ENCODE measurements around the gene COX6A2. TPM values are rescaled to one million over a fixed set of nuclear protein-coding genes. Genes with fewer than 3 reads are reported as not detected.

The COX6A2 gene
- polyA plus RNA-seq, 1 donor from 2014 or later, result not detected

GRCh38 chr16:31410082-31410481, 18.1 kb downstream of the COX6A2 start:
- Histone ChIP-seq H3F3A (ENCODE audit: insufficient read depth, low read length, poor library complexity, severe bottlenecking) (no peaks in the 10 kb centered on the region), H3K4me3 (ENCODE audit: low read length) (no peak overlapping the region), H3K27ac (ENCODE audit: low read length) (no peak overlapping the region), H3K9me2 (ENCODE audit: insufficient read depth, low read length) (no peaks in the 10 kb centered on the region), H4K20me1 (ENCODE audit: insufficient read depth) (no peaks in the 10 kb centered on the region), H2AFZ (ENCODE audit: low read depth, low read length) (no peak overlapping the region), H3K9ac (ENCODE audit: low read length) (no peak overlapping the region), H3K27me3 (ENCODE audit: insufficient read depth, low read depth, low read length) (no peaks in the 10 kb centered on the region), H3K9me3 (ENCODE audit: low read length) (no peaks in the 10 kb centered on the region), H3K79me2 (replicated peaks; ENCODE audit: insufficient read depth, low read length) (no peaks in the 10 kb centered on the region), H3K4me2 (ENCODE audit: low read length) (no peak overlapping the region), H3K36me3 (ENCODE audit: insufficient read depth, low read length) (no peaks in the 10 kb centered on the region)
- TF ChIP-seq REST (IDR thresholded peaks at IDR 0.05; ENCODE audit: borderline replicate concordance) (no peak), EZH2 (IDR thresholded peaks at IDR 0.05; ENCODE audit: borderline replicate concordance, insufficient read depth, low read length, poor library complexity, severe bottlenecking) (no peak), TAF1 (IDR thresholded peaks at IDR 0.05; ENCODE audit: low read depth) (no peak), SMC3 (conservative IDR thresholded peaks at IDR 0.05; ENCODE audit: poor library complexity) (no peak), RAD21 (conservative IDR thresholded peaks at IDR 0.05) (no peak), EP300 (conservative IDR thresholded peaks at IDR 0.05; ENCODE audit: poor library complexity, severe bottlenecking) (no peak), POLR2AphosphoS5 (IDR thresholded peaks at IDR 0.05) (no peak), MXI1 (conservative IDR thresholded peaks at IDR 0.05; ENCODE audit: poor library complexity, severe bottlenecking) (no peak), CTCF (IDR thresholded peaks at IDR 0.05; ENCODE audit: poor library complexity, severe bottlenecking) (no peak)

GRCh38 chr16:31409433-31409832, 18.7 kb downstream of the COX6A2 start:
- H3K9ac ChIP-seq (ENCODE audit: low read length), result no peak overlapping the region
- no peaks in the 10 kb centered on the region for H3K9me2 ChIP-seq (ENCODE audit: insufficient read depth, low read length)
- TF ChIP-seq SMC3 (conservative IDR thresholded peaks at IDR 0.05; ENCODE audit: poor library complexity) (no peak), POLR2AphosphoS5 (IDR thresholded peaks at IDR 0.05) (no peak), MXI1 (conservative IDR thresholded peaks at IDR 0.05; ENCODE audit: poor library complexity, severe bottlenecking) (no peak), EP300 (conservative IDR thresholded peaks at IDR 0.05; ENCODE audit: poor library complexity, severe bottlenecking) (no peak), EZH2 (IDR thresholded peaks at IDR 0.05; ENCODE audit: borderline replicate concordance, insufficient read depth, low read length, poor library complexity, severe bottlenecking) (no peak)

More at GRCh38 chr16:31409433-31409832, 18.7 kb downstream of the COX6A2 start:
- Histone ChIP-seq H3K27me3 (ENCODE audit: insufficient read depth, low read depth, low read length) (no peaks in the 10 kb centered on the region), H3K9me3 (ENCODE audit: low read length) (no peaks in the 10 kb centered on the region), H3F3A (ENCODE audit: insufficient read depth, low read length, poor library complexity, severe bottlenecking) (no peaks in the 10 kb centered on the region), H4K20me1 (ENCODE audit: insufficient read depth) (no peaks in the 10 kb centered on the region), H2AFZ (ENCODE audit: low read depth, low read length) (no peak overlapping the region), H3K27ac (ENCODE audit: low read length) (no peak overlapping the region), H3K36me3 (ENCODE audit: insufficient read depth, low read length) (no peaks in the 10 kb centered on the region), H3K79me2 (replicated peaks; ENCODE audit: insufficient read depth, low read length) (no peaks in the 10 kb centered on the region), H3K4me2 (ENCODE audit: low read length) (no peak overlapping the region), H3K4me3 (ENCODE audit: low read length) (no peak overlapping the region)

All from neural cell (in vitro differentiated cells).